Measurements from ENCODE around the gene AP1S1.

DNA sequence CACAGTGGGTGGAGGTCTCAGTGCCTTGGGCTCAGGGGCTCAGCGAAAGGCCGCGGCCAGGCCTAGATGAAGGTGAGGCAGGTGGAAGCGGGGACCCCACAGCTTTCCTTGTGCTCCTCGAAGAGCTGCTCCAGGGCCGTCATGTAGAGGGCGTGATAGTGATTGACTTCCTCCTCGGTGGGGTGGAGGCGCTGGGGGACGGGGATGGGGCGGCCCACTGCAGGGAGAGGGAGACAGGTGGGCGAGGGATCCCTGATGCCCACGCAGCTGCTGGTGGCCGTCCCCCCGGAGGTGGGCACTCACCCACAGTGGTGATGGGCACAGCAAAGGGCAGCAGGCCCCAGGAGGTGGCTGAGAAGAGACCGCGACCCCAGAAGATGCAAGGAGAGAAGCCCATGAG is 41.6 kb downstream of the AP1S1 start:
- TF ChIP-seq, protein P1, sequence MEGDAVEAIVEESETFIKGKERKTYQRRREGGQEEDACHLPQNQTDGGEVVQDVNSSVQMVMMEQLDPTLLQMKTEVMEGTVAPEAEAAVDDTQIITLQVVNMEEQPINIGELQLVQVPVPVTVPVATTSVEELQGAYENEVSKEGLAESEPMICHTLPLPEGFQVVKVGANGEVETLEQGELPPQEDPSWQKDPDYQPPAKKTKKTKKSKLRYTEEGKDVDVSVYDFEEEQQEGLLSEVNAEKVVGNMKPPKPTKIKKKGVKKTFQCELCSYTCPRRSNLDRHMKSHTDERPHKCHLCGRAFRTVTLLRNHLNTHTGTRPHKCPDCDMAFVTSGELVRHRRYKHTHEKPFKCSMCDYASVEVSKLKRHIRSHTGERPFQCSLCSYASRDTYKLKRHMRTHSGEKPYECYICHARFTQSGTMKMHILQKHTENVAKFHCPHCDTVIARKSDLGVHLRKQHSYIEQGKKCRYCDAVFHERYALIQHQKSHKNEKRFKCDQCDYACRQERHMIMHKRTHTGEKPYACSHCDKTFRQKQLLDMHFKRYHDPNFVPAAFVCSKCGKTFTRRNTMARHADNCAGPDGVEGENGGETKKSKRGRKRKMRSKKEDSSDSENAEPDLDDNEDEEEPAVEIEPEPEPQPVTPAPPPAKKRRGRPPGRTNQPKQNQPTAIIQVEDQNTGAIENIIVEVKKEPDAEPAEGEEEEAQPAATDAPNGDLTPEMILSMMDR (IDR thresholded peaks at IDR 0.05) = no peak
- no peak for TF ChIP-seq POLR2AphosphoS5 (IDR thresholded peaks at IDR 0.05)
